ENCODE results near the gene MUSK. TPM values are rescaled to one million over a fixed set of nuclear protein-coding genes. Genes with fewer than 3 reads are reported as not detected.

Gene MUSK
- polyA plus RNA-seq, 2 of the 4 experiments (the other 2 are of a cell fraction), result not detected

- H3K4me1 ChIP-seq, result peaks cover 45% of the 10 kb centered on the region
- H3K4me2 ChIP-seq, result peak overlapping the region; percentile 61
- POLR2A ChIA-PET, result interaction anchor here (1.1 kb wide), 1 partner anchor 167 kb away, joined by 9 read pairs; no protein-coding TSS in a partner anchor
- FAIRE-seq (peak; percentile 96), DNase-seq (ENCODE audit: low read depth in 1 of 2, low spot score in 1 of 2) (peak; percentile 67 to 89), ATAC-seq (peak; percentile 96 to 97)
- no peak overlapping the region for H3K4me3 ChIP-seq
- peaks cover 8% of the 10 kb centered on the region; the same call in 2 of the 3 replicates for H3K9me3 ChIP-seq
- TF ChIP-seq JUN (IDR thresholded peaks at IDR 0.05) (peak; percentile 90 to 97), JUNB (IDR thresholded peaks at IDR 0.05) (peak; percentile 99), RAD21 (conservative IDR thresholded peaks at IDR 0.05 in 1 of 2, IDR thresholded peaks at IDR 0.05 in 1 of 2) (peak; percentile 30 to 76), SMC3 (IDR thresholded peaks at IDR 0.05) (peak; percentile 58; the same call in 2 of the 3 replicates), BCL3 (IDR thresholded peaks at IDR 0.05) (peak; percentile 81; the same call in 1 of the 3 replicates), EP300 (IDR thresholded peaks at IDR 0.05) (peak; percentile 81 to 92; a peak in 3 of 5 replicates), HES2 (IDR thresholded peaks at IDR 0.05) (0 out of 2 replicates have a peak, but pooled peaks have one; percentile 56), BHLHE40 (IDR thresholded peaks at IDR 0.05; ENCODE audit: low read depth, low read length) (no peak), REST (IDR thresholded peaks at IDR 0.05) (no peak), MAX (IDR thresholded peaks at IDR 0.05) (peak; percentile 88), CEBPB (IDR thresholded peaks at IDR 0.05) (peak; percentile 81 to 86), PBX3 (IDR thresholded peaks at IDR 0.05) (0 out of 2 replicates have a peak, but pooled peaks have one; percentile 21), HEYL (CRISPR knock-in tag; IDR thresholded peaks at IDR 0.05) (no peak), FOSL2 (IDR thresholded peaks at IDR 0.05) (peak; percentile 97), FOSL2 (CRISPR knock-in tag; IDR thresholded peaks at IDR 0.05) (peak; percentile 98), GATA3 (IDR thresholded peaks at IDR 0.05; ENCODE audit: borderline replicate concordance) (peak; percentile 91)
- H3K27ac ChIP-seq, result peak overlapping the region; percentile 79 to 85
- WGBS (ENCODE audit: missing lambda C conversion rate), result 5% methylated on average over 4 of the region's 4 CpGs
- CTCF ChIA-PET, result interaction anchor here (1.1 kb wide), 1 partner anchor 8 kb away, joined by 3 read pairs; no protein-coding TSS in a partner anchor
These were observed 76.3 kb downstream of the MUSK start for GRCh38 chr9:110744715-110745384.

- POLR2A ChIA-PET, result no interaction called here
- ATAC-seq (peak; percentile 30 to 44; a peak in 3 of 6 replicates), FAIRE-seq (peak; percentile 32), DNase-seq (ENCODE audit: low read depth in 1 of 2, low spot score in 1 of 2) (no peak)
- Histone ChIP-seq H3K27ac (peak overlapping the region; percentile 79 to 85), H3K4me1 (peaks cover 45% of the 10 kb centered on the region), H3K9me3 (peaks cover 8% of the 10 kb centered on the region; the same call in 2 of the 3 replicates), H3K4me2 (peak overlapping the region; percentile 61), H3K4me3 (no peak overlapping the region)
- TF ChIP-seq HEYL (CRISPR knock-in tag; IDR thresholded peaks at IDR 0.05) (no peak), HES2 (IDR thresholded peaks at IDR 0.05) (no peak), RAD21 (conservative IDR thresholded peaks at IDR 0.05 in 1 of 2, IDR thresholded peaks at IDR 0.05 in 1 of 2) (no peak), ZSCAN20 (CRISPR knock-in tag; IDR thresholded peaks at IDR 0.05) (no peak)
- WGBS (ENCODE audit: missing lambda C conversion rate), result 12% methylated on average over 1 of the region's 1 CpG
- CTCF ChIA-PET, result interaction anchor here (0.7 kb wide), 1 partner anchor 90 kb away, joined by 4 read pairs; no protein-coding TSS in a partner anchor
These were observed 77.1 kb downstream of the MUSK start for GRCh38 chr9:110745676-110746075.
